Stimulated activated CD4-positive, alpha-beta T cell treated with anti-CD3 and anti-CD28 coated beads, TNF-alpha, amount 100 ng/mL, for 48 hours (primary cell): ENCODE data around the gene TMPRSS3.

Source experiments
- DNase-seq, 3 donors: peaks; one replicate each; pipeline ENCODE4 v3.0.0-alpha.2; 2020; ENCODE audit warnings: low read depth in 3 of 3

The TMPRSS3 gene

DNA sequence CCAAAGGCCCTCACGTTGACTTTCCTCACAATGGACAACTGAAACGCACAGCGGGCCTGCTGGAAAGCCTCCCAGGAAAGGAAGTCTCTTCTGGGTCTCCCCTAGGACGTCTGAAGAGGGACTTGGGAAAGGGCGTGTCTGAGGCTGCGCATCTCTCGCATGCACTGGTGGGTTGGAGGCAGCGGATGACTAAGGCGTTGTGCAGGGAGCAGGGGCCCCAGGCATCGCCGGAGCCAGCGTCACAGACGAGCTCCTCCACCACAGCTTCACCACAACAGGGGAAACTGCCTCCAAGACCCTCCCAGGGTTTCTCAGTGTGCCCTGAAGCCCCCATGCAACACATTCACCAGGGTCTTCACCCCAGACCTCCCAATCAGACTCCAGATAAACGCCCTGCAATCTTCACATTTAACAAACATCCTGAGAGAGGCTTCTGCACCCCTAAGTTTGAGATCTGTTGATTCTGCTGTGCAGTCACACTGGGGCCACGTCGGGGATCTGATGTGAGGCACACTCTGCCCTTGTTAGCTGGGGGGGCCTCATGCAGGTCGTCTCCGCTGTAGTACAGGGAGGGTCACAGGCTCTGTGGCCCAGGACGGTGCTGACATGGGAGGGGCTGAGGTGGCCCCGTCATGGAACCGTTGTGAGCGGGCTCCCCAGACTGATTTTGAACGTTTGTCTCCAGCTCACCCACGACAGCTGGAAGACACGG, 22.5 kb downstream of the TMPRSS3 start:
- peak in 1 of 3 donors; percentile 49 for DNase-seq

- no peak for DNase-seq
Observed at GRCh38 chr21:42370894-42371654, 24.8 kb downstream of the TMPRSS3 start.

- DNase-seq, result no peak
Observed at GRCh38 chr21:42369821-42370220, 26.0 kb downstream of the TMPRSS3 start.

- DNase-seq, result no peak
Observed at GRCh38 chr21:42367367-42368165, 28.3 kb downstream of the TMPRSS3 start.

DNA sequence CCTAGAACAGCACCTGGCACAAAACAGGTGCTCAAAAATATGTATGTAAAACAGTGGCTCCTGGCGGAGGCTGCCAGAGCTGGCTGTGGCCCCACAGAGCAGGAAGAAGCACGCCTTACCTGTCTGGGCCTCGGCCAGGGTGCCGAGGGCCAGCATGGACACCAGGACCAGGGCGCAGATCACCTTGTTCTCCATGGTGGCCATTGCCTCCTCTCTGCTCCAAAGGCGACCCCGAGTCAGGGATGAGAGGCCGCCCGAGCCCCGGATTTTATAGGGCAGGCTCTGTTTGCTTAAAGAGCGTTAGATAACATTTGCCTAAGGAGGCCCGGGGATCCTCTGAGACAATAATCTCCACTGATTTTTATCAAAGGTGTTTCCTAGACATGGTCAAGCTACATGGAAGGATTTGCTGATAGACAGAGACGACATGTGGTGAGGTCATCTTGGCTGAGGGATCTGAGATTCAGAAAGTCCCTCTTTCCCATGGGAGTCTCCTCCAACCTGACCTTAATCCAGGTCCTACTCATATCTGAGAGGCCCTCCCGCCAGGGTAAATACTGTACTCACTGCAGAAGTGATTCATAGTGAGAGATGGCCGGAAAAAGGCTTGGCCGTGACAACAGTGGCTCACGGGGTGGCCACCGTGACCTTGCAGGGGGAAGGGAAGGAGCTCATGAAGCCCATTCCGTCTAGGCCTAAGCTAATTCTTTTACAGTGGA, 29.4 kb downstream of the TMPRSS3 start, which contains the start of gene TFF1:
TSS of gene TFF1 (minus strand) at position 244 of the 719 bp plus-strand sequence. CDS start at position 204, 40 bp downstream.
- no peak for DNase-seq

DNA sequence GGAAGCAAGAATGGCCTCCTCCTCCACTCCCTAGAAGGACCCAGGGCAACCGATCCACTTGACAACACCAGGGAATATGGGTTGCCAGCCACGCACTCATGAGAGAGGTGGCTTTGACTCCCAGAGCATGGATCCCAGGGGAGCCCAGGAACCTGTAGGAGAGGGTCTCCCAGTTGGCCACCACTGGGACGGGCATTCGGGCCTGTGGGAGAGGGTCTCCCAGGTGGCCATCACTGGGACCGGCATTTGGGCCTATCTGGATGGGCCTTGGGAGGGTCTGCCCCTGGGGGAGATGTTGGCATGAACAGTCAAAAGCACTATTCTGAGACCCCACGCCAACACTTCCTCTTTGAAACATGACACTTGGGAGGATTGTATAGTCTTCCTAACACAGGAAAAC, 30.1 kb downstream of the TMPRSS3 start:
- DNase-seq, result no peak

DNA sequence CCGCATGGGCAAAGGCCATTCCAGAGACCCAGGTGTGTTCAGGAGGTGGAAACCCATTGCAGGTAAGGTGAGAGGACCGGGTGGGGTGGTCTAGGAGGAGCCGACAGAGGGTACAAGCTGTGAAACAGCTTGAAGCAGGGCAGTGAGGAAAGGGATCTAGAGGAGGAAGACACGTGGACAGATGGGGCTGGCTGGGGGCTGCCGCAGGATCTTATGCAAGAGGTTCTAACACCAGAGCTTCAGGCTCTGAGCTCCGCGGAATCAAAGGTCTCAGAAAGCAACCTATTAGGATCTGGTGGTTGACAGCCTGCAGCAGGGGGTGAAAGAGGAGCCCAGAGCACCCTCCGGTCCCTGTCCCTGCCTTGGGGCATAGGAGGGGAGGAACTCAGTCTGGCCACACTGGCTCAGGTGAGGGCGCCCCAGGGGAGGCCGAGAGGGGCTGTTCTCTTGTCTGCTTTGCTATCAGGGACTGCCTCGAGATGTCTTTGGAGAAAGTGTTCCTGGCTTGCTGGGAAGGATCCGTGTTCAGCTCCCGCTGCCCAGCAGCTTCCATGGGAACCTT, 31.5 kb downstream of the TMPRSS3 start:
- DNase-seq, result no peak

DNA sequence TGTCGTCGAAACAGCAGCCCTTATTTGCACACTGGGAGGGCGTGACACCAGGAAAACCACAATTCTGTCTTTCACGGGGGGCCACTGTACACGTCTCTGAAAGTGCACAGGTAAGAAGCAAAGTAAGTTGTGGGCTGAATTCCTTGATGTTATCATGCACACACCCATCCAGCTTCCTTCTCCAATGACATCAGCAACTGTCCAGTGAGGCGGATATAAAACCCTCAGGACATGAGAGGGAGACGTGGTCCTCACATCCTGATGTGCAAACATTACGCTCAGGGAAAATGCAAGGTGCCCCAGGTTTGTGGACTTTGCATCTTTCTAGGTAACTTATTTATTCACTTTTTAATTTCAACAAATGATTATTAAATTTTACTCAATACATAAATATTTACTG, 32.5 kb downstream of the TMPRSS3 start:
- DNase-seq, result no peak

GRCh38 chr21:42362700-42363099, 33.2 kb downstream of the TMPRSS3 start:
- no peak for DNase-seq

- DNase-seq, result no peak
Observed at GRCh38 chr21:42362198-42362597, 33.7 kb downstream of the TMPRSS3 start.

DNA sequence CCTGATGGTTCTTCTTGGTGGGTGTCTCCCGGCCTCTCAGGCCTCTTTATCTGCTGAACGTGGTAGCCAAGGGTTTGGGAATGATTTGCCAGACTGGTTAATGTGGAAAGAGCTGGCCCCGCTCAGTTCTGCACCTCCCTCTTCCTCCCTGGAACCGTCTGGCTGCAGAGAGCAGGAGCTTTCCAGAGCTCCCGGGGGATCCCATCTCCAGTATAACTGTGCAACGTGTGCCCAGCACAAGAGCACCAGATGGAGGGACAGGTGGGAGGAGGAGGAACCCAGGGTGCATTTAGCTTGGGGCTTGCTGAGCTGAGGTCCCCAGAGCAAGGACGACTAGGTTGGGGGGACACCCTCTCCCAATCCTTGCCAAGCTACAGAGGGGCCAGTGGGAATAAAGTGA, 34.6 kb downstream of the TMPRSS3 start:
- DNase-seq, result no peak

- DNase-seq, result no peak
Observed at GRCh38 chr21:42360317-42360716, 35.5 kb downstream of the TMPRSS3 start.

- DNase-seq, result no peak
Observed at GRCh38 chr21:42358937-42359336, 36.9 kb downstream of the TMPRSS3 start.

DNA sequence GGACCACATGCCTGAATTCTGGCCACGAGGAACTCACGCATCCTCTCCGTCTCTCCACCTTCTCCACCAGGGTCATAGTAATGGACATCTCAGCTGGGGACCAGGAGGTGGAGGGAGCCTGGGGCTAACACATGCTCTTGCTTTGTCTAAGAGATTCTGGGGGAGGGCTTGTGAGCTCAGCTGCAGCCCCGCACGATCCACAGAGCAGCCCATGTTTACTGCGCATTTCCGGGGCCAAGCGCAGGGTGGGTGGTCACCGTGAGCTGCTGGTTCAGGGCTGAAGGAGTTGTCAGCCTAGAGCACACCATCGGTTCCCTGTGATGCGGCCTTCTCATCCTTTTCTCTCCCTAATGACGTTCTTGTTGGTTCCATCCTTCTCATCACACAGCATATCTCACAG, 37.6 kb downstream of the TMPRSS3 start:
- no peak for DNase-seq

GRCh38 chr21:42357307-42357706, 38.5 kb downstream of the TMPRSS3 start:
- no peak for DNase-seq

GRCh38 chr21:42356650-42357049, 39.2 kb downstream of the TMPRSS3 start:
- DNase-seq, result no peak

GRCh38 chr21:42356046-42356445, 39.8 kb downstream of the TMPRSS3 start:
- no peak for DNase-seq

DNA sequence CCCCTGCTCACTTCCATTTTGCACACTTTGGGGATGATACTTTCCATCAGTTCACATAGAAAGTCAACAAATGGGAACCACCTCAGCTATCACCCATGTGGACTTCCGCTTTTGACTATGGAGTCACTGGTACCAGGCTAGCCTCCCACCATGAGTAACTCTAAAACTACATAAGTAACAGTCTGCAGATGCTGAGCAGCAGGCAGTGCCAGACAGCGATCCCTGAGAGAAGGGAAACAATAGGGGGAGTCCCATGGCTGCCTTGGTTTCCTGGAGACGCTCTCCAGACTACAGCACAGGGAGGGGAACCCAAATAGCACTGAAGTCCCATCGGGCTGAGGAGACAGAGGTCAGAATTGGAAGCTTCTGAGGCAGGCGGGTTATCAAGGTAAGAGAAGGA, 42.2 kb downstream of the TMPRSS3 start:
- no peak for DNase-seq

GRCh38 chr21:42352441-42353095, 43.3 kb downstream of the TMPRSS3 start:
- DNase-seq, result no peak

DNA sequence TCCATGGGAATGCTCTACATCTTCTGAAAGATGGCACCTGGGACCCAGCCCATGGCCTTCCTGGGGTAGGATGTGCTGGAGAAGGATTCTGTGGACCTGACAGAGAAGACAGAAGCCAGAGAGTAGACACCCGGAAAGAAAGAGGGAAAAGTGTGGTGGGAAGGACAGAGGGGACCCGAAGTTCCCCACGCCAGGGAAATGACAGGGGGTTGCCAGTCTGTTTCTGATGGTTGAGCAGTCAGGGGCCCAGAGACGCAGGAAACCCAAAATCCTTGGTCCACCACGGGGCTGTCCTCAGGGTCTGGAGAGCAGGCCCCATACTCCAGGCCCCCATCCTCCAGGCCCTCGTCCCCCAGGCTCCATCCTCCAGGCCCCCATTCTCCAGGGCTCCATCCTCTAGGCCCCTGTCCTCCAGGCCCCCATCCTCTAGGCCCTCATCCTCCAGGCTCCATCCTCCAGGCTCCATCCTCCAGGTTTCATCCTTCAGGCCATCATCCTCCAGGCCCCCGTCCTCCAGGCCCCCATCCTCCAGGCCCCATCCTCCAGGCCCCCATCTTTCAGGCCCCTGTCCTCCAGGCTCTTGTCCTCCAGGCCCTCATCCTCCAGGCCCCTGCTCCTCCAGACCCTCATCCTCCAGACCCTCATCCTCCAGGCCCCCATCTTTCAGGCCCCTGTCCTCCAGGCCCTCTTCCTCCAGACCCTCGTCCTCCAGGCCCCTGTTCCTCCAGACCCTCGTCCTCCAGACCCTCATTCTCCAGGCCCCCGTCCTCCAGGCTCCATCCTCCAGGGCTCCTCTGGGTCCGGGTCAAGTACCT, 44.0 kb downstream of the TMPRSS3 start:
- DNase-seq, result no peak
